Stomach (tissue), 9 donors: ENCODE results near the gene SLC7A6OS. TPM values are rescaled to one million over a fixed set of nuclear protein-coding genes. Genes with fewer than 3 reads are reported as not detected.
A peak's percentile ranks its signal among the peaks of the same experiment; 100 is the strongest.

Source experiments
- DNase-seq, 2 donors: peaks; one replicate each; pipeline versions ENCODE4 v3.0.0 to v3.0.0-alpha.2; 2013 to 2019
- H3K27ac ChIP-seq, 5 donors: fragments of 200-600 bp in 4 of 5; sonication (generic) in 4 of 5; one replicate each; pipeline ENCODE4 v1.5.1; 2013 to 2019; ENCODE audit warnings: mild to moderate bottlenecking in 1 of 5, moderate library complexity in 1 of 5
- H3K27me3 ChIP-seq, 3 donors: fragments of 200-600 bp; sonication (generic); one replicate each; pipeline ENCODE4 v1.5.1; 2017 to 2019; ENCODE audit warnings: mixed run types in 1 of 3
- H3K36me3 ChIP-seq, 4 donors: fragments of 200-600 bp; sonication (generic); 1 replicate in 3 of 4; 2 replicates in 1 of 4; pipeline ENCODE4 v1.5.1; 2016 to 2019
- H3K4me1 ChIP-seq, 4 donors: fragments of 200-600 bp; sonication (generic); one replicate each; pipeline ENCODE4 v1.5.1; 2016 to 2019
- H3K4me3 ChIP-seq, 4 donors: fragments of 200-600 bp; sonication (generic) in 3 of 4; one replicate each; pipeline ENCODE4 v1.5.1; 2016 to 2019; ENCODE audit warnings: mild to moderate bottlenecking in 1 of 4
- H3K9me3 ChIP-seq, 4 donors: fragments of 200-600 bp; sonication (generic); one replicate each; pipeline ENCODE4 v1.5.1; 2016 to 2019
- EP300 ChIP-seq: sonication (generic); formaldehyde crosslinking; IDR thresholded peaks from one replicate; pipeline ENCODE4 v1.6.1; 2017; ENCODE audit warnings: antibody characterized with exemption
- POLR2A ChIP-seq, 4 donors: fragments of 450-650 bp; IDR thresholded peaks; one replicate each; pipeline ENCODE4 v1.6.1; 2016; ENCODE audit warnings: antibody characterized with exemption in 4 of 4, control low read depth in 2 of 4, mild to moderate bottlenecking in 1 of 4, moderate library complexity in 1 of 4
- POLR2AphosphoS5 ChIP-seq, 3 donors: sonication (generic); formaldehyde crosslinking; IDR thresholded peaks; one replicate each; pipeline ENCODE4 v1.6.1; 2016; ENCODE audit warnings: antibody characterized with exemption in 3 of 3
- WGBS, 5 donors: extraction: QIAGEN DNeasy Blood & Tissue Kit in 3 of 5; methylation state at CpG; one replicate each; pipeline versions ENCODE4 v1.1.5 to v1.1.7; 2013 to 2018; 5-methylcytosine and 5-hydroxymethylcytosine counted together
- intact Hi-C: fragments of 100-400 bp; cut with DNase I; formaldehyde crosslinking; loops from one replicate; pipeline ENCODE4 v1.15.1; 2023; ENCODE audit warnings: low total_unique reads
- polyA plus RNA-seq, 3 donors: library from polyadenylated mRNA; stranded (reverse); fragments of 200-250 nt; gene quantifications; one replicate each; pipeline ENCODE4 v1.2.3, GENCODE V29; 2013
- total RNA-seq, 5 donors: library from RNA; depleted of rRNA; stranded (reverse); fragments of >200 nt; gene quantifications; one replicate each; pipeline versions ENCODE4 v1.1.0 to v1.2.3, GENCODE V29; 2014 to 2016
- TF ChIP-seq, protein P1 (sequence below), 7 experiments: fragments of 450-650 bp in 4 of 7; fragments of 200-600 bp in 3 of 7; sonication (generic) in 3 of 7; IDR thresholded peaks; one replicate each; pipeline ENCODE4 v1.5.1; 2016 to 2019; ENCODE audit warnings: antibody characterized with exemption in 7 of 7, control low read depth in 2 of 7, mild to moderate bottlenecking in 1 of 7
- donor health status: healthy with polysubstance abuse.
- donor health status: Bipolar disorder and iron deficiency.
- donor health status: healthy.

Gene SLC7A6OS
- total and polyA plus RNA-seq, 8 donors = 4.7 to 41.4 (median 13.3) TPM

DNA sequence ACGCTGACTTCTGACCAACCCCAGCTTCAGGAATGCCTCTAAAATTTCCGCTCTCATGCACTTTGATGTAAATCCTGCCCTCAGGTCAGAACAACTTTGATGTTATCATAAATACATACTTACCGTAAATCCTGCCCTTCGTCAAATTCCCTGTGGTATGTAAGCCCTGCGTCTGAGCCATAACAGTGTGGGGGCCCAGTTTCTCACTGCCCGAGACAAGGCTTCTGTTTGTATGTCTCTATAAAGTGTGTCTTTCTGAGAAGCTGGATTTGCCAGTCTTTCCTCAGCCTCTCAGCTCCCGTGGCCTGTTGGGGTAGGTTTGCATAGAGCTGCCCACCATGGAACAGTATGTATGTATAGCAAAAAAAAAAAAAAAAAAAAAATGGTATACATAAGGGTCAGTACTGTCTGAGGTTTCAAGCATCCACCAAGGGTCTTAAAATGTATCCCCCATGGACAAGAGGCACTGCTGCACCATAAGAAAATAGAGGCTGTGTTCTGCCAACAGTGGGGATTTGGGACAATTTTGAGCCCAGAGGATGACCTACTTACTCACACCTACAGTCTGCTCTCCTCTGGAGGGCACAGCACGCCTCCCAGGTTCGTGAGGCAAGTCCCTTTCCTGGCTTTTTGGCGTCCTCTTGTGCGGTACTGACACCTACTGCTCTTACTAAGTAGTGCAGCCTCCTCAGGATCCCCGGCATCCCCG lies 17.6 kb upstream of the SLC7A6OS start:
- Histone ChIP-seq H3K27ac (peak overlapping the region in 2 of 5 donors; percentile 22 to 71), H3K27me3 (no peaks in the 10 kb centered on the region), H3K4me3 (no peak overlapping the region), H3K4me1 (peaks cover 4 to 46% (median 20%) of the 10 kb centered on the region in 4 donors), H3K36me3 (peaks cover 14 to 75% (median 44%) of the 10 kb centered on the region in 4 donors), H3K9me3 (no peaks in the 10 kb centered on the region)
- peak; percentile 86 to 94 for DNase-seq
- WGBS, 5 donors = 19 to 24% (median 20%) methylated on average over 13 of the region's 13 CpGs
- intact Hi-C loops = loop anchor here (5.0 kb wide), 1 partner anchor 66 kb away; the partner anchor contains the start of gene SLC7A6
- TF ChIP-seq, protein P1, sequence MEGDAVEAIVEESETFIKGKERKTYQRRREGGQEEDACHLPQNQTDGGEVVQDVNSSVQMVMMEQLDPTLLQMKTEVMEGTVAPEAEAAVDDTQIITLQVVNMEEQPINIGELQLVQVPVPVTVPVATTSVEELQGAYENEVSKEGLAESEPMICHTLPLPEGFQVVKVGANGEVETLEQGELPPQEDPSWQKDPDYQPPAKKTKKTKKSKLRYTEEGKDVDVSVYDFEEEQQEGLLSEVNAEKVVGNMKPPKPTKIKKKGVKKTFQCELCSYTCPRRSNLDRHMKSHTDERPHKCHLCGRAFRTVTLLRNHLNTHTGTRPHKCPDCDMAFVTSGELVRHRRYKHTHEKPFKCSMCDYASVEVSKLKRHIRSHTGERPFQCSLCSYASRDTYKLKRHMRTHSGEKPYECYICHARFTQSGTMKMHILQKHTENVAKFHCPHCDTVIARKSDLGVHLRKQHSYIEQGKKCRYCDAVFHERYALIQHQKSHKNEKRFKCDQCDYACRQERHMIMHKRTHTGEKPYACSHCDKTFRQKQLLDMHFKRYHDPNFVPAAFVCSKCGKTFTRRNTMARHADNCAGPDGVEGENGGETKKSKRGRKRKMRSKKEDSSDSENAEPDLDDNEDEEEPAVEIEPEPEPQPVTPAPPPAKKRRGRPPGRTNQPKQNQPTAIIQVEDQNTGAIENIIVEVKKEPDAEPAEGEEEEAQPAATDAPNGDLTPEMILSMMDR (IDR thresholded peaks at IDR 0.05) = peak in 5 of 7 experiments; percentile 88 to 97 (median 95)
- TF ChIP-seq POLR2A (IDR thresholded peaks at IDR 0.05) (no peak), POLR2AphosphoS5 (IDR thresholded peaks at IDR 0.05) (peak in 2 of 3 donors; percentile 10 to 65), EP300 (no peak)

DNA sequence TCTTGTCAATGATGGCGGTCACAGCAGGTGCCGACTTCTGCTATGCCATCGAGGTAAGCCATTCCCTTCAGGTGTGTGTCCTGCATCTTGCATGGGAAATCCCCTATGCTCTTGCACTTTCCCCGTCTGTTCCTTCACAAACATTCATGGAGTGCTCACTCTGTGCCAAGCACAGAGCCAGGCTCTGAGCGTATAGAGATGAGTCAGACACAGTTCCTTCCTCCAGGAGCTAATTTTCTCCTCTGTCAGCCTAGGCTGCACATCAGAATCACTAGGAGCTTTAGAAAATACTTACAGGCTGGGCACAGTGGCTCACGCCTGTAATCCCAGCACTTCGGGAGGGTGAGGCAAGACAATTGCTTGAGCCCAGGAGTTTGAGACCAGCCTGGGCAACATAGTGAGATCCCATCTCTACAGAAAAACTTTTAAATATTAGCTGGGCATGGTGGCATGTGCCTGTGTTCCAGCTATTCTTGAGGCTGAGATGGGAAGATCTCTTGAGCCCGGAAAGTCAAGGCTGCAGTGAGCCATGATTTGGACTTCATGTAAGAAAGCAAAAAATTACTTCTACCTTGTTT lies 14.1 kb upstream of the SLC7A6OS start:
- no peak overlapping the region for H3K4me3 ChIP-seq
- TF ChIP-seq EP300 (no peak), POLR2A (IDR thresholded peaks at IDR 0.05) (no peak), POLR2AphosphoS5 (IDR thresholded peaks at IDR 0.05) (no peak)
- TF ChIP-seq, protein P1 (IDR thresholded peaks at IDR 0.05) = no peak
- WGBS, 5 donors = 90 to 93% (median 92%) methylated on average over 8 of the region's 8 CpGs
- DNase-seq = no peak
- peaks cover 16 to 78% (median 65%) of the 10 kb centered on the region in 4 donors for H3K36me3 ChIP-seq
- H3K27ac ChIP-seq = no peak overlapping the region
- no peaks in the 10 kb centered on the region for H3K9me3 ChIP-seq
- intact Hi-C loops = loop anchor here (5.0 kb wide), 2 partner anchors 63 to 78 kb away; partner anchors contain the start of genes PLA2G15 and SLC7A6
- peaks cover 0 to 31% (median 14%) of the 10 kb centered on the region in 4 donors for H3K4me1 ChIP-seq
- no peaks in the 10 kb centered on the region for H3K27me3 ChIP-seq

GRCh38 chr16:68324336-68324735 lies 13.6 kb upstream of the SLC7A6OS start:
- WGBS, 5 donors = 92 to 97% (median 95%) methylated on average over 5 of the region's 5 CpGs
- TF ChIP-seq, protein P1 (IDR thresholded peaks at IDR 0.05) = no peak
- no peak for TF ChIP-seq POLR2AphosphoS5 (IDR thresholded peaks at IDR 0.05)
- no peak for TF ChIP-seq EP300
- no peak for TF ChIP-seq POLR2A (IDR thresholded peaks at IDR 0.05)
- no peak for DNase-seq
- intact Hi-C loops = loop anchor here (5.0 kb wide), 1 partner anchor 77 kb away; the partner anchor contains the start of gene PLA2G15
- Histone ChIP-seq H3K36me3 (peaks cover 16 to 78% (median 69%) of the 10 kb centered on the region in 4 donors), H3K4me1 (peaks cover 0 to 28% (median 14%) of the 10 kb centered on the region in 4 donors), H3K4me3 (no peak overlapping the region), H3K27ac (no peak overlapping the region), H3K9me3 (no peaks in the 10 kb centered on the region), H3K27me3 (no peaks in the 10 kb centered on the region)

DNA sequence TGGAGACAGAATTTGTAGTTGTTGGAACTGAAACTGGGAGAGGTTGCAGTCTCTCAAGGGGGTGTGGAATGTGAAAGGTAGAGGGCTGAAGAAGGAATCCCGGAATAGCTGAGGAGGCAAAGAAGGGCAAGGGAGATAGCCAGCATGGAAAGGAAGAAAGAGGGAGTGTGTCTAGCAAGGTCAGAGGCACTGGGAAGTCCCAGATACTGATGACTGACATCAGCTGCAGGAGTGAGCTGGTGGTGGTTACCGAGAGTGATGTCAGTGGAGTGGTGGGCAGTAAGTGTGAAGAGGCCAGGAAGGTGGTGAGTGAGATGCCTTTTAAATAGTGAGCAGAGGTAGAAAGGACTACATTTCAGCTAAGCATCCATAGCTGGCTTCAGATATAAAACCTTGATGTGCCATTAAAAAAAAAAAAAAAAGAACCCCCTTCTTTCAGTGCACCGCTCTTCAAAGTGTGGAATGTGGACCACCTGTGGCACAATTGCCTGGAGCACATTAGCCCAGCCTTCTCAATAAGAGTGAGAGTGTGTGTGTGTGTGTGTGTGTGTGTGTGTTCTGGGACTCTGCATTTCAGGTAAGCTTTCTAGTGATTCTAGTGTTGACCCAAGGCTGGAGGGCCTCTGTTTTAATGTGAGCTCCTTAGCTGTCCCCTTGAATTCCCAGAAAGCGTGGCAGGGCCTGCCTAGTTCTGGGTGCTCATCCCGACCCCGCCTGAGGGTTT lies 8.6 kb upstream of the SLC7A6OS start:
- Histone ChIP-seq H3K4me3 (no peak overlapping the region), H3K36me3 (peaks cover 18 to 96% (median 84%) of the 10 kb centered on the region in 4 donors), H3K4me1 (peaks cover 0 to 4% (median 0%) of the 10 kb centered on the region in 4 donors), H3K9me3 (no peaks in the 10 kb centered on the region), H3K27me3 (no peaks in the 10 kb centered on the region), H3K27ac (no peak overlapping the region)
- no peak for TF ChIP-seq POLR2AphosphoS5 (IDR thresholded peaks at IDR 0.05)
- TF ChIP-seq, protein P1 (IDR thresholded peaks at IDR 0.05) = no peak
- TF ChIP-seq EP300 = no peak
- no peak for TF ChIP-seq POLR2A (IDR thresholded peaks at IDR 0.05)
- intact Hi-C loops = no loop called here
- DNase-seq = no peak
- WGBS, 5 donors = 92 to 96% (median 93%) methylated on average over 6 of the region's 6 CpGs
